ENCODE results near the gene DNA2.

- no peak for TF ChIP-seq CTCF (IDR thresholded peaks at IDR 0.05; ENCODE audit: insufficient read depth, low read depth, low read length)
- no peak for TF ChIP-seq EZH2 (IDR thresholded peaks at IDR 0.05; ENCODE audit: insufficient read depth, low read length)
Observed at GRCh38 chr10:68367121-68367520, 104.7 kb downstream of the DNA2 start.
